DND-41 (cell line): ENCODE results near the gene NLRP6.

ENCODE experiments used
- ATAC-seq: fragments of 200-7000 bp; cut with Tn5 transposase; 3 replicates; pipeline ENCODE4 v1.9.1; 2021; ENCODE audit warnings: low read depth; ENCODE audit not compliant: insufficient read depth
- DNase-seq: peaks from one replicate; pipeline ENCODE4 v3.0.0-alpha.2; 2020
- H2AFZ ChIP-seq: 2 replicates; pipeline ENCODE4 v1.6.0; 2012; ENCODE audit warnings: low read depth, low read length
- H3K27ac ChIP-seq: 2 replicates; pipeline ENCODE4 v1.5.1; 2012; ENCODE audit warnings: low read length, inconsistent platforms
- H3K27me3 ChIP-seq: fragments of 200-600 bp; sonication (generic); 2 replicates; pipeline ENCODE4 v1.6.0; 2012; ENCODE audit warnings: low read length, mild to moderate bottlenecking, inconsistent platforms; ENCODE audit not compliant: insufficient read depth, poor library complexity
- H3K36me3 ChIP-seq: 2 replicates; pipeline ENCODE4 v1.5.1; 2012; ENCODE audit warnings: low read length, inconsistent platforms; ENCODE audit not compliant: insufficient read depth
- H3K4me1 ChIP-seq: 2 replicates; pipeline ENCODE4 v1.5.1; 2012; ENCODE audit warnings: mild to moderate bottlenecking, low read length; ENCODE audit not compliant: insufficient read depth
- H3K4me2 ChIP-seq: 2 replicates; pipeline ENCODE4 v1.6.0; 2012; ENCODE audit warnings: mild to moderate bottlenecking, moderate library complexity, low read length, inconsistent platforms; ENCODE audit not compliant: insufficient read depth
- H3K4me3 ChIP-seq, 2 experiments: fragments of 200-600 bp in 1 of 2; shearing (Covaris generic) in 1 of 2; 2 replicates each; pipeline ENCODE4 v1.5.1; 2012 to 2016; ENCODE audit warnings: inconsistent platforms in 2 of 2, low read length in 2 of 2, mild to moderate bottlenecking in 2 of 2, low read depth in 1 of 2, moderate library complexity in 1 of 2
- H3K79me2 ChIP-seq: 2 replicates; pipeline ENCODE4 v1.6.0; 2012; ENCODE audit warnings: low read length, inconsistent platforms; ENCODE audit not compliant: insufficient read depth
- H3K9ac ChIP-seq: 2 replicates; pipeline ENCODE4 v1.6.0; 2012; ENCODE audit warnings: low read depth, mild to moderate bottlenecking, inconsistent platforms, low read length, moderate library complexity
- H3K9me3 ChIP-seq: 2 replicates; pipeline ENCODE4 v1.5.1; 2012; ENCODE audit warnings: low read length, moderate library complexity, mild to moderate bottlenecking, inconsistent platforms; ENCODE audit not compliant: insufficient read depth, severe bottlenecking
- H4K20me1 ChIP-seq: 2 replicates; pipeline ENCODE4 v1.6.0; 2012; ENCODE audit warnings: low read length; ENCODE audit not compliant: insufficient read depth
- EZH2 ChIP-seq: IDR thresholded peaks from 3 replicates; pipeline ENCODE4 v1.6.1; 2012; ENCODE audit warnings: borderline replicate concordance, low read depth, mild to moderate bottlenecking, moderate library complexity, low read length, inconsistent platforms; ENCODE audit not compliant: severe bottlenecking
- TF ChIP-seq, protein P1 (sequence below): IDR thresholded peaks from 2 replicates; pipeline ENCODE4 v1.5.1; 2012; ENCODE audit warnings: borderline replicate concordance, low read length, moderate library complexity, mild to moderate bottlenecking; ENCODE audit not compliant: poor library complexity, severe bottlenecking; ENCODE audit errors: extremely low read depth

The NLRP6 gene

DNA sequence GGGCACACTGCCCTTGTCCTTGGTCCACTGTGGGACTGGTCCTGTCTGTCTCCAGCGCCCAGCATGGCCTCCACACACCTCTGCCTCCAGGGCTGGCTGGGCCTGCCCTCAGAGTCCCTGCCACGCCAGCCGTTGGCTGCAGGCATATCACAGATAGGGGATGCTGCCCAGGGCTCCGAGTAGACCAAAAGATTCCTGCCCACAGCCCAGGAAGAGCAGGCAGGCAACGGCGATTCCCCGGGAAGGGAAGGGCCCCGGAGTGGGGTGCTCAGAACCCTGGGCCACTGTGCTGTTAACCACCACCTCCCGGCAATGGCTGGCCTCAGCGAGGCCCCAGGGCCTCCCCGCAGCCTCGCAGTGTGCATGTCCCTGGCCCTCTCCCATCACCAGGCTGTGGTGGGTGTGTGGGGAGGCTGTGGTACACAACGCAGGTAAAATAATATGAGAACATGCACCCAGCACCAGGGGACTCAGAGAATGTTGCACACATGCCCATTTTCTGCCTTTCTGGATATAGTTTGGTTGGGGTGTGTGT is 18.9 kb downstream of the NLRP6 start:
- Histone ChIP-seq H3K79me2 (no peaks in the 10 kb centered on the region), H3K4me3 (no peak overlapping the region), H3K27me3 (peaks cover 7% of the 10 kb centered on the region), H4K20me1 (peaks cover 10% of the 10 kb centered on the region), H3K27ac (no peak overlapping the region), H3K36me3 (peaks cover 21% of the 10 kb centered on the region), H3K4me1 (peaks cover 3% of the 10 kb centered on the region; the same call in 1 of the 2 replicates), H3K9me3 (no peaks in the 10 kb centered on the region), H2AFZ (no peak overlapping the region), H3K4me2 (no peak overlapping the region), H3K9ac (no peak overlapping the region)
- TF ChIP-seq, protein P1, sequence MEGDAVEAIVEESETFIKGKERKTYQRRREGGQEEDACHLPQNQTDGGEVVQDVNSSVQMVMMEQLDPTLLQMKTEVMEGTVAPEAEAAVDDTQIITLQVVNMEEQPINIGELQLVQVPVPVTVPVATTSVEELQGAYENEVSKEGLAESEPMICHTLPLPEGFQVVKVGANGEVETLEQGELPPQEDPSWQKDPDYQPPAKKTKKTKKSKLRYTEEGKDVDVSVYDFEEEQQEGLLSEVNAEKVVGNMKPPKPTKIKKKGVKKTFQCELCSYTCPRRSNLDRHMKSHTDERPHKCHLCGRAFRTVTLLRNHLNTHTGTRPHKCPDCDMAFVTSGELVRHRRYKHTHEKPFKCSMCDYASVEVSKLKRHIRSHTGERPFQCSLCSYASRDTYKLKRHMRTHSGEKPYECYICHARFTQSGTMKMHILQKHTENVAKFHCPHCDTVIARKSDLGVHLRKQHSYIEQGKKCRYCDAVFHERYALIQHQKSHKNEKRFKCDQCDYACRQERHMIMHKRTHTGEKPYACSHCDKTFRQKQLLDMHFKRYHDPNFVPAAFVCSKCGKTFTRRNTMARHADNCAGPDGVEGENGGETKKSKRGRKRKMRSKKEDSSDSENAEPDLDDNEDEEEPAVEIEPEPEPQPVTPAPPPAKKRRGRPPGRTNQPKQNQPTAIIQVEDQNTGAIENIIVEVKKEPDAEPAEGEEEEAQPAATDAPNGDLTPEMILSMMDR: no peak
- TF ChIP-seq EZH2: no peak
- ATAC-seq: peak; percentile 12; the same call in 1 of the 3 replicates
- no peak for DNase-seq

DNA sequence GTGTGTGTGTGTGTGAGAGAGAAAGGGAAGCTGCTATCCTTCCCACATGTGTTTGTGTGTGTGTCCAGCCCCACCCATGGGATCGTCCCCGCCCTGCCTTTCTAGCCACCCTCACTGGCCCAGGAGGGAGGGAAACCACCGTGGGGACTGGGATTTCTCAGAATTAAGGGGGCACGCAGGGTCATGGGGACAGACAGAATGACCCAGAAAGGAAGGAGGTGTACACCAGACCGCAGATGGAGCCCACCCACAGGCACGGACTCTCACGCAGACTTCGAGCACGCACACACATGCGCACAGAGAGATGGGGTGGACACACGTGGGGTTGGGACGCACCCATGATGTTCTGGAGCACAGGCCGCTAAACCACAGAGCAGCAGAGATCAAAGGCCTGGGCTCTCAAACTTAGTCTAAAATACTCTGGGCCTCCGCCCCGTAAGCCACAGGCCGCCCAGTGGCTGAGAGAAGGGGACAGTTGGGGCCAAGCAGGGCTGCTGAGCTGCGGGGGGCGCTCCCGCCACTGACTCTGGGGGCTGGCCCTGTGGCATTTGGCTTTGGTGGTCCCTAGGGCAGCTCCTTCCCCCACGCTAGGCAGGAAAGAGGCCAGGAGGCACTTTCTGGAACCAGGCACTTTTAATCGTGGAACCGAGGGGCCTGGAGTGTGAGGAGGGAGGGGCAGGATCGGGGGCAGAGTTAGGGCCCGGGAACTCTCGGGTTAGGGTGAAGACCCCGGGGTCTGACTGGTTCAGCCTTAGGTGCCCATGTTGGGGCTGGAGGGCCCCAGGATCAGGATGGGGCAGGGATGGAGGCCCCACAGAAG is 19.6 kb downstream of the NLRP6 start:
- no peaks in the 10 kb centered on the region for H3K79me2 ChIP-seq
- no peak overlapping the region for H3K27ac ChIP-seq
- no peak for DNase-seq
- peak; percentile 23 for ATAC-seq
- H3K4me3 ChIP-seq: no peak overlapping the region
- H4K20me1 ChIP-seq: peaks cover 4% of the 10 kb centered on the region
- no peak overlapping the region for H2AFZ ChIP-seq
- H3K36me3 ChIP-seq: peaks cover 14% of the 10 kb centered on the region
- no peaks in the 10 kb centered on the region for H3K4me1 ChIP-seq
- TF ChIP-seq EZH2: no peak
- TF ChIP-seq, protein P1: no peak
- H3K9ac ChIP-seq: no peak overlapping the region
- no peak overlapping the region for H3K4me2 ChIP-seq
- peaks cover 7% of the 10 kb centered on the region for H3K27me3 ChIP-seq
- no peaks in the 10 kb centered on the region for H3K9me3 ChIP-seq

DNA sequence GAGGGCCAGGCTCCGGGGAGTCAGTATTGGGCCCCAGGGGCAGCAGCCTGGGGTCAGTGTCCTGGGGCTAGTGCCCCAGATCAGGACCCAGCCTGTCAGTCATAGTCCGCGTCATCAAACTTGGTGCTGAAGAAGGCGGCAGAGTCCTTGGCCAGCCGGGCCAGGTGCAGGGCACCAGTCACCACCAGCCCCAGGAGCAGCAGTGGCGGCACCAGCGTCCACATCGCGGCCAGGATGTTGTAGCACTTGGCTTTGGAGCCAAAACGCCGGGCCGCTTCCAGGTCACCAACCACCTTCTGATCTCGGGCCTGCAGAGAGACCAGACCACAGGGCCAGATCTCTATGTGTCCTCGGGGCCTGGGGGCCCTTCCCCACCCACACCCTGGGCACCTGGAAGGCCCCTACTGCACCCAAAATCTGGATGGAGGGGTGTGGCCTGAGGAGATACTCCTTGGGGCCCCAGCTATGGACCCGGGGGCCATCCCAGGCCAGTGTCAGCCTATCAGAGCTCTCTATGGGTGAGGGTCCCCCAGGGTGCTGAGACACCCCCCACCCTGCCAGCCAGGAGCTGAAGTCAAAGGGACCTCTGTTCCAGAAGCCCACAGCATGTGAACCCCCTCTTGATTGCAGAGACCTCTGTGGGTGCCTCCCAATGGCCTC is 20.3 kb downstream of the NLRP6 start:
- no peak overlapping the region for H3K4me2 ChIP-seq

More for the DNA sequence above, 20.3 kb downstream of the NLRP6 start:
- ATAC-seq (no peak), DNase-seq (no peak)
- H3K4me3 ChIP-seq: no peak overlapping the region
- no peak overlapping the region for H3K9ac ChIP-seq
- H3K36me3 ChIP-seq: peaks cover 11% of the 10 kb centered on the region
- peaks cover 7% of the 10 kb centered on the region for H3K27me3 ChIP-seq
- peaks cover 4% of the 10 kb centered on the region for H4K20me1 ChIP-seq
- H3K79me2 ChIP-seq: no peaks in the 10 kb centered on the region
- TF ChIP-seq, protein P1: no peak
- no peak for TF ChIP-seq EZH2
- no peak overlapping the region for H2AFZ ChIP-seq
- H3K27ac ChIP-seq: no peak overlapping the region
- no peaks in the 10 kb centered on the region for H3K9me3 ChIP-seq
- no peaks in the 10 kb centered on the region for H3K4me1 ChIP-seq
